ENCODE measurements around the gene EDN2. TPM values are rescaled to one million over a fixed set of nuclear protein-coding genes. Genes with fewer than 3 reads are reported as not detected.

The EDN2 gene
- total RNA-seq = 0.17 TPM in 1 of 2 replicates, not detected in the other

- DNase-seq = no peak
Measured at GRCh38 chr1:41484402-41485241, at the start of gene EDN2. Gene EDN2 (minus strand): TSS chr1:41484683. CDS start chr1:41484601, 82 bp downstream.

GRCh38 chr1:41533731-41534080 is 49.2 kb upstream of the EDN2 start:
- DNase-seq = no peak

GRCh38 chr1:41533016-41533730 is 48.7 kb upstream of the EDN2 start:
- DNase-seq = no peak

DNA sequence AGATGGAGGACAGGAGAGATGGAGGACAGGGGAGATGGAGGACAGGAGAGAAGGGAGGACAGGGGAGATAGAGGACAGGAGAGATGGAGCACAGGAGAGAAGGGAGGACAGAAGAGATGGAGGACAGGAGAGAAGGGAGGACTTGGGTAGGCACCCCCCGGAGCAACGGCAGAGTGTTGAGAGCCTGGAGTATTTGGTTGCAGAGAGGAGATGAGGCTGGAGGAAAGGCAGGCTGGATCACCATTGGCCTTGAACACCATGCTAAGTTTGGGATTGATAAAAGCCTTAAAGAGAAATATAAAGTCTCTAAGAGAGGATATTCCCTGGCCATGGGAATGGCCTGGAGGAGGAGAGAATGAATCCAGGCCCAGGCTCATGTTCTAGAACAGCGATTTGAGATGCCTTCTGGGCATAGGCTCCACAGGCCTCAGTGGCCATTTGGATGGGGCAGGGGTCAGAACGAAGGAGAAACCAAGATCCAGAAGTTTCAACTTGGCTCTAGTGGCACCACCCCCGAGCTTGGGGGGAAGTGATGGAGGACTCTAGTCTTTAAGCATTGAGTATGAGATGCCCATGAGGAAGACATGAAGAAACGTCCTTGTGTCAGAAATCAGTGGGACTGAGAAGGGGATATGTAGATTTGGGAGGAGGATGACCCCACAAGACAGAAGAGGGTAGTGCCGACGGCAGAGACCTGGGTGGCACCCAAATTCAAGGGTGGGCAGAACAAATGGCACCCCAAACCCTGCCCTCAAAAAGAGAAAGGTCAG is 47.9 kb upstream of the EDN2 start:
- no peak for DNase-seq

GRCh38 chr1:41530411-41530810 is 45.9 kb upstream of the EDN2 start:
- no peak for DNase-seq

DNA sequence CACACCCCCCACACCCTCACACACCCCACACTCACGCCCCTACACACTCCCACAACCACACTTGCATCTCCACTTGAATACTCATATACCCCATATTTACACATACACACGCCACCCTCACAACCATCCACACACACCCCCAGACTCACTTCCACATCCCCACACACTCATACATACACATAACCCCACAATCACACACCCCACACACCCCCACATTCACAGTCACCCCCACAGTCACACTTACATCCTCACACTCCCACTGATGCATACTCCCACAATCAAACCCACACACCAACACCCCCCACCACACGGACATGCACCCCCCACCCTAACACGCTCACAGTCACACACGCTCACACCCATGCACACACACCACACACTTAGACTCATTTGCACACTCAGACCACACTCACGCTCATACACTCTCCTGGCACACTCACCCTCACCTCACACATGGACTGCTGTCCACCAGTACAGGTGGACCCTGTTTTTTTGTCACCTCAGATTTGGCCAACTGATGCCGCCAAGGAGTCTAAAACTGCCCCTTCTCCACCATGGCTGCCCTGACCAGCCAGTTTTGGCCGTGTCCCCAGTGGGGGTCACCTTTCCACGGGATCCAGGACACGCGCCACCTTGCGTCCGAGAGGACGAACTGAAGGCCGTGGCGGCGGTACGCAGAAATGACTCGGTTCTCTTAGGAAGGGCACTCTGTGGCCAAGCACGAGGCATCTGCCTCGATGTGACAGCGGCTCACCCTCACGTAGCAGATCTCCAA is 45.3 kb upstream of the EDN2 start:
- DNase-seq = no peak

GRCh38 chr1:41528726-41529605 is 44.5 kb upstream of the EDN2 start:
- no peak for DNase-seq

DNA sequence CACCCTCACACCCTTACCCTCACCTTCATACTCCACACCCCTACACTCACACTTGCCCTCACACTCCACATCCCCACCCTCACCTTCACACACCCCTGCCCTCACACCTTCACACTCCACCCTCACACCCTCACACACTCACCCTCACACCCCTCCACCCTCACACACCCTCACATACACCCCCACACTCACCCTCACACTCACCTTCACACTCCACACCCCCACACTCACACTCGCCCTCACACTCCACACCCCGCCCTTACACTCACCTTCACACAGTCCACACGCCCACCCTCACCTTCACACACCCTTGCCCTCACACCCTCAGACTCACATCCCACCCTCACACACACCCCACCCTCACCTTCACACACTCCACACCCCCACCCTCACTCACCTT is 43.6 kb upstream of the EDN2 start:
- DNase-seq = no peak

DNA sequence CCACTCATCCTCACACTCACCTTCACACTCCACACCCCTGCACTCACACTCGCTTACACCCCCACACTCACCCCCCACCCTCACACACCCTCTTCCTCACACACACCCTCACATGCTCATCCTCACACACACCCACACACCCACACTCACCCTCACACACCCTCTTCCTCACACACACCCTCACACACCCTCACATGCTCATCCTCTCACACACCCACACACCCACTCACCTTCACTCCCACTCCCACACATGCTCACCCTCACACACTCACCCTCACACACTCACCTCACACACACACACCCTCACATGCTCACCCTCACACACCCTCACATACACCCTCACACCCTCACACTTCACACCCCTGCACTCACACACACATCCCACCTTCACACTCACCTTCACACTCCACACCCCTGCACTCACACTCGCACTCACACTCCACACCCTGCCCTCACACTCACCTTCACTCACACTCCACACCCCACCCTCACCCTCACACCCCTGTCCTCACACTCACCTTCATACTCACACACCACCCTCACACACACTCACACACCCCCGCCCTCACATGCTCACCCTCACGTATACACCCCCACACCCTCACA is 42.6 kb upstream of the EDN2 start:
- no peak for DNase-seq

DNA sequence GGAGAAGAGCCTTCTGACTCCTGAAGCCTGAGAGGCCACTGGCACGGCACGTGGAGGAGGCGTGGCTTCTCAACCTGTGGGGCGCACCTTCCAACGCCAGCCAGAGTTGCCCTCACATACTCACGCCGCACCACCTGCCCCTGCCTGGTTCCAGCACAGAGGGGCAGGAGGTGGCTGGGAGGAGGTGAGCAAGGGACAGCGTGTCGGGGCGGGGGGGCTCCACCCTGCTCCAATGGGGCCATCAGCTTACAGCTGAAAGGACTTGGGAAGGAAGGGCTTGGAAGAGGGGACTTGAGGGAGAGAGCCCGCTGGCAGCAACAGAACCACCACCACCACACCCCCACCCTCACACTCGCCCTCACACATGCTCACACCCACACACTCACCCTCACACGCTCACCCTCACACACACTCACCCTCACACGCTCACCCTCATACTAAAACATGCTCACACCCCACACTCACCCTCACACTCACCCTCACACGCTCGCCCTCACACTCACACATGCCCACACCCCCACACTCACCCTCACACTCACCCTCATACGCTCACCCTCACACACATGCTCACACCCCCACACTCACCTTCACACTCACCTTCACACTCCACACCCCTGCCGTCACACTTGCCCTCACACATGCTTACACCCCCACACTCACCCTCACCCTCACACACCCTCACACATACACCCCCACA is 41.6 kb upstream of the EDN2 start:
- no peak for DNase-seq

DNA sequence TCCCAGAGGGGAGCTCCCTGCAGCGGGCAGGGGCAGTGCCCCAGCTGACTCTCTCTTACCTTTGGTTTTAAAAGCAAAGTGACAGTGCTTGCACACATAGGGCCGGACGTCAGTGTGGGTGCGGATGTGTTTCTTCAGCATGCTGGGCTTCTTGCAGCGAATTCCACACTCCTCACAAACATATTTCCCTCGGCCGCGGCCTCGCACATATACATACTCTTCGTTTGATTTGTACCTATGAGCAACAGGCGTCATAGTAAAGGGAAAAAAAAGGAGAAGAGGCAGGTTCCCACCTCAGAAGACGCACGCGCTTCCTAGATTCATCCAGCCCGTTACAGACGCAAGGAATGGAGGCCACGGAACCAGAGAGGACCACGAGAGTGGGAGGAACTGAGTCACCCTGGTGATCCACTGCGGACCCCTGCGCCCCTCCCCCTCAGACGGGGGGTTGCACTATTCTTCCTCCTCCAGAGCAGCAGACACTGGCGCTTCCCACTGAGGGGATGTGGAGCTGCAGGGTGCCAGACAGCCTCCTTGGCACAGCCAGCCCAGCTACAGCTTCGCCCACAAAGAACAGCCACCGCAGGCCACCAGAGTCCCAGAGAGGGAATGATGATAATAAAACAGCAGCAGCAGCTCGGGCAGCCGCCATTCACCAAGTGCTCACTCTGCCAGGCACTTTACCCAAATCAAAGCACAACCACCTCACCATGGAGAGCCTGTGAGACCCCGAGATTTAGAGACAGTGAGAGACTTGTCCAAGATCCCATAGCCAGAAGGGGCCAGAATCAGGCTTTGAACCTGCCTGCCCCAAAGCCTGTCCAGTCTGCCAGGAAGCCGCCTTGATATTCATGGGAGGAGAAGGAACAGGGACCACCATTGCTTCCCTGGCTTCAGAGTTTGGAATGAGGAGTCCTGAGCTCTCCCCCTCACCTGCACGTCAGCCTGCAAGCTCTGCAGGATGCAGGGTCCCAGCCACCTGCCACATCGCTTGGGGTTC is 40.5 kb upstream of the EDN2 start:
- no peak for DNase-seq

DNA sequence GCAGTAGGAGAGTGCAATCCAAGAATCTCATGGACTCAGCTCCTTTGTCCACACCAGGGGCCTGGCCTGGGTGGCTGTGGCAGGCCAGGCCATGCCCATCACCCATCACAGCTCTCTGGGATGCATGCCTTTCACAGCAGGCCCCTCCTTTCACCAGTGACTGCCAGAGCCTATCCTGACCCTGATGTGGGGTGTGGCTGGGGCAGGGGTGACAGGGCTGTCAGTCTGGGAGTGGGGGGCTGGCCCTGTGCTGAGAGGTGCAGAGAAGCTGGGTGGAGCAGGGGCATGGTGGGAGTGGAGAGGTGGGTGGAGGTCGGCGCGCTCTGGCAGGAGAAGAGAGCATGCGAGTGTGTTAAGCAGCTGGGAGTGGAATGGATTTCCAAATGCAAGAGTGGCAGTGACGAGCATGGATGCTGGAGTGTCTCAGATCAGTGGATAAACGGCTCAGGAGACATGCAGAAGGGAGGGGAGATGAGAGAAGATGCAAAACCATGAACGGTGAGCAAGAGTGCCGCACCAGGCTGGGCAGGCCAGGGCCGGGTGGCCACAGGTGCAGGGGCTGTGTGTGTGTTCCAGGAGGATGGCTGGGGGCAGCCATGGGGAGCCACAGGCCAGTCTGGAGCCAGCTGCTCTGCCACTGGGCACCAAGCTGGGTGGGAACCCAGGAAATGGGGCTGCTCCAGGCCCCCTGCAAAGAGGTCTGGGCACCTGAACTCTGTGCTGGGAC is 39.6 kb upstream of the EDN2 start:
- DNase-seq = no peak

- no peak for DNase-seq
Measured at GRCh38 chr1:41523071-41523470, 38.6 kb upstream of the EDN2 start.

- DNase-seq = no peak
Measured at GRCh38 chr1:41521766-41522165, 37.3 kb upstream of the EDN2 start.

DNA sequence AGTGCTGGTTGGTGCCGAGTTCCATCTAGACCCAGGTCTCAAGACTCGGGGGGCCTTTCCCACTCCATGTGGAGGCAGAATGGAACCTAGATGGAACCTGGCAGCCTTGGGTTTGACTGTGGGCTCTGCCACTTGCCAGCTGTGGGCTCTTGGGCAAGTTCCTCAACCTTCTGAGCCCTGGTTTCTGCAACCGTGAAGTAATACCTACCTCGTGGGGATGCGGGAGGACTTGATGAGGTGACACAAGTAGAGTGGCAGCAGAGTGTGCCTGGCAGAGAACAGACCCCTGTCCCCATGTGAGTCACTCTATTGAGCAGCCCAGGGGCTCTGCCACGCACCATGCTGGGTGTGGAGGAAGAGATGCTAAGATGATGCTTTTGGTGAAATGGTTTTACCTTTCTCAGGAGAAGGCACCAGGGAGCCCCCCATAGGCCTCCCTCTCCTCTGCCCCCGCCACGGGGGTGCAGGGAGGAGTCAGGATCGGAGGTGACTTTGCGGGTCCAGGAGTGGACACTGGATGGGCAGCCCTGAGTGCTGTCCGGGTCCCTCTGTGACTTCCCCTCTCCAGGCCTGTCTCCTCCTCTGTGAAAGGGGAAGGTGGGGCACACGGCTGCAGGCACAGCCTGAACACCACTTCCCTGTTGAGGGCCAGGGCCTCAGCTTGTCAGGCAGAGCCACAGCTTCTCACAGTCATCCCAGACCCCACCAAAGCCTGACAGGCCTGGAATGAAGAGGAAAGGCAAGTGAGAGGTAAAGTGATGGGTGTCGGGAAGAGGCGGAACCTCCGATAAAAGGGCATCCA is 36.7 kb upstream of the EDN2 start:
- no peak for DNase-seq

GRCh38 chr1:41519667-41520066 is 35.2 kb upstream of the EDN2 start:
- no peak for DNase-seq

DNA sequence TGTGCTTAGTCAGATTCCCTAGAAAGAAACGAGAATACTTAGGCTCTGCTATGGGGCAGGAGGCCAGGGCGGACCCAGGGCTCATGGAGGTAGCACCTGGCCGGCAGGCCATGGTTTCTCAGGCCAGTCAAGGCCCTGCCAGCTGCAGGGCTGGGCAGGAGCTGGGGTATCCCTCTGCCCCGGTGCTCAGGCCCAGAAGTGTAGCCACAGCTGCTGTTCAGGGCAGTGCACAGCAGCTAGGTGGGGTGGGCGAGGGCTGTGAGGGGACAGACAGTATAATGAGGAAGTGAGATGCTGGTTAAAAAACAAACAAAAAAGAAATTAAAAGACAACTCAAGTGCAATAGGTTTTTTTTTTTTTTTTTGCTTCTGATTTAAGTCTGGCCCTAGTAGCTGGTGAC is 34.0 kb upstream of the EDN2 start:
- DNase-seq = no peak

DNA sequence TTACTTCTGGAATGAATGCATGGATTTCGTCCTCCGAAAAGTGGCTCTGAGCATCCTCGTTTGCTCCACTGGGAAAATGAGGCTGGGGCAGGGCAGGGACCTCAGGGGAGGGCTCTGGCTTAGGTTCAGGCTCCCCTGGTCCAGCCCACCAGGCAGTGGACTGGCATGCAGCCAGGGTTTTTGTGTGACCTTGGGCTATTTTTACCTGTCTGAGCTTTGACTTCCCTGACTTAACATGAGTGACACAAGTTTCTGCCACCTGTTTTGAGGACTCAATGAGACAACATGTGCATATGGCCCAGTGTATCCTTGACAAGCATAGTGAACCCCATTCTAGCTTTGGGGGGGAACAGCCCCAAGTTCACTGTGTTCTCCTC is 32.6 kb upstream of the EDN2 start:
- DNase-seq = no peak

All from dermis blood vessel endothelial cell (primary cell).